ENCODE results near the gene EPHA3. TPM values are rescaled to one million over a fixed set of nuclear protein-coding genes. Genes with fewer than 3 reads are reported as not detected.

Gene EPHA3
- total and polyA plus RNA-seq, 11 donors = 1.0 to 9.4 (median 3.5) TPM

- ATAC-seq (peak; percentile 24 to 58 (median 39)), DNase-seq (no peak)
- no peaks in the 10 kb centered on the region for H3K27me3 ChIP-seq
- H3K36me3 ChIP-seq = peaks cover 0 to 13% (median 0%) of the 10 kb centered on the region in 9 donors
- intact Hi-C loops (cut with DNase I) = no loop called here
- peaks cover 0 to 5% (median 0%) of the 10 kb centered on the region in 12 donors for H3K4me1 ChIP-seq
- H3K9me3 ChIP-seq = no peaks in the 10 kb centered on the region
- WGBS, 4 donors = 42 to 95% (median 90%) methylated on average over 1 of the region's 1 CpG
- no peak overlapping the region for H3K27ac ChIP-seq
- H3K4me3 ChIP-seq = no peak overlapping the region
- no peak for TF ChIP-seq POLR2A (IDR thresholded peaks at IDR 0.05)
- TF ChIP-seq CTCF (IDR thresholded peaks at IDR 0.05) = no peak
Measured at GRCh38 chr3:89447243-89447642, 339.8 kb downstream of the EPHA3 start.

DNA sequence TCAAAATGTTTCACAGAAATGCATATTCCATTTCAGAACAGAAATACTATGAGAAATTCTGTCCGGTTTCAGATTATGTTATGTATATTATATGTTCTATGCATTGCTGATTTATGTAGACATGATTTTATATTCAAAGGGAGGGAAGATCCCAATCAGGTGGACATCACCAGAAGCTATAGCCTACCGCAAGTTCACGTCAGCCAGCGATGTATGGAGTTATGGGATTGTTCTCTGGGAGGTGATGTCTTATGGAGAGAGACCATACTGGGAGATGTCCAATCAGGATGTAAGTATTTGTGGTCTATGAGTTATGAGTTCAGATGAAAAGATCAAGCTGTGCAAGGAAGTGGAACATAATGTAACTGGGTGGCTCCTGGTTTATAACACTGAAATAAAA is 341.7 kb downstream of the EPHA3 start:
- WGBS, 4 donors = 96 to 98% (median 97%) methylated on average over 4 of the region's 4 CpGs
- DNase-seq (no peak), ATAC-seq (no peak)
- Histone ChIP-seq H3K4me1 (peaks cover 0 to 5% (median 0%) of the 10 kb centered on the region in 12 donors), H3K36me3 (peaks cover 0 to 16% (median 0%) of the 10 kb centered on the region in 9 donors), H3K27ac (no peak overlapping the region), H3K4me3 (no peak overlapping the region), H3K27me3 (no peaks in the 10 kb centered on the region), H3K9me3 (no peaks in the 10 kb centered on the region)
- intact Hi-C loops (cut with DNase I) = no loop called here
- TF ChIP-seq POLR2A (IDR thresholded peaks at IDR 0.05) (no peak), CTCF (IDR thresholded peaks at IDR 0.05) (no peak)

DNA sequence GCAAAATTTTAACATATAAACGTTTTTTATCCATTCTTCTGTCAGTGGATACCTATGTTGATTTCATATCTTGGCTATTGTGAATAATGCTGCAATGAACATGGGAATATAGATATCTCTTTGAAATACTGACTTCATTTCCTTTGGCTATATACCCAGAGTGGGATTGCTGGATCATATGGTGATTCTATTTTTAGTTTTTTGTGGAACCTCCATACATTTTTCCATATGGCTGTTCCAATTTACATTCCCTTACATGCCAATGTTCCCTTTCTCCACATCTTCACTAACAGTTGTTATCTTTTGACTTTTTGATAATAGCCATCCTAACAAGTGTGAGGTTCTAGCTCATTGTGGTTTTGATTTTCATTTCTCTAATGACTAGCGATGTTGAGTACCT is 344.6 kb downstream of the EPHA3 start:
- H3K9me3 ChIP-seq = no peaks in the 10 kb centered on the region
- no peak for DNase-seq
- 56 to 67% (median 64%) methylated on average over 2 of the region's 2 CpGs for WGBS, 4 donors
- H3K4me3 ChIP-seq = no peak overlapping the region
- ATAC-seq = no peak
- H3K27me3 ChIP-seq = no peaks in the 10 kb centered on the region
- no peak overlapping the region for H3K27ac ChIP-seq
- no peak for TF ChIP-seq POLR2A (IDR thresholded peaks at IDR 0.05)
- TF ChIP-seq CTCF (IDR thresholded peaks at IDR 0.05) = no peak
- peaks cover 0 to 16% (median 0%) of the 10 kb centered on the region in 9 donors for H3K36me3 ChIP-seq
- H3K4me1 ChIP-seq = peaks cover 0 to under 1% (median 0%) of the 10 kb centered on the region in 12 donors
- intact Hi-C loops (cut with DNase I) = no loop called here

DNA sequence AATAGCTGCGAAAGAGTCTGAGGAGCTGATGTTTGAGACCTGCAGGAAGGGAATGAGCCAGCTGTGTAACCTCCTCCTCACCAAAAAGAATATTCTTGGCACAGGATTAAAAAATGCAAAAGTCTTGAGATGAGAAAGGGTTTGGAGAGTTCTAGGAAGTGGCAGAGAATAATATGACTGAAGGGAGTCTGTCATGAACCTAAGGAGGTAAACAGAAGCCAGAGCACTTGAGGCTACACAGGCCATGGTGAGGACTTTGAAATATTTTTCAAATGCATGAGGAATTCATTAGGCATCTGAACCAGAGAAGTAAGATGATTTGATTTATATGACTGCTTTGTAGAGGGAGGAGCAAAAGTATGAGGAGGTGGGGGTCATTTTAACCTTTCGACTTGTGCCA is 347.8 kb downstream of the EPHA3 start:
- Histone ChIP-seq H3K27me3 (no peaks in the 10 kb centered on the region), H3K9me3 (peaks cover 0 to 6% (median 0%) of the 10 kb centered on the region in 12 donors), H3K27ac (no peak overlapping the region), H3K4me3 (no peak overlapping the region), H3K36me3 (peaks cover 0 to 14% (median 0%) of the 10 kb centered on the region in 9 donors), H3K4me1 (no peaks in the 10 kb centered on the region)
- 70 to 81% (median 77%) methylated on average over 2 of the region's 2 CpGs for WGBS, 4 donors
- intact Hi-C loops (cut with DNase I) = no loop called here
- ATAC-seq = no peak
- TF ChIP-seq CTCF (IDR thresholded peaks at IDR 0.05) = no peak
- no peak for TF ChIP-seq POLR2A (IDR thresholded peaks at IDR 0.05)
- no peak for DNase-seq
